KOPT-K1 (cell line): Measurements from ENCODE around the gene EEIG2.
"Not testable (repeated sequence)": the region's sequence is repeated elsewhere in the genome, so short reads cannot be mapped to it uniquely, and the experiment has no call there.

ENCODE experiments used
- H3K27ac ChIP-seq: fragments of 200-600 bp; sonication (generic); 2 replicates; pipeline ENCODE4 v1.5.1; 2016; ENCODE audit warnings: antibody characterized with exemption, mild to moderate bottlenecking, low read depth, low read length; ENCODE audit not compliant: poor library complexity, severe bottlenecking
- H3K36me3 ChIP-seq: fragments of 200-600 bp; sonication (generic); 2 replicates; pipeline ENCODE4 v1.5.1; 2017; ENCODE audit warnings: antibody characterized with exemption, mild to moderate bottlenecking, low read length, moderate library complexity; ENCODE audit not compliant: insufficient read depth
- H3K9me3 ChIP-seq: fragments of 200-600 bp; sonication (generic); 2 replicates; pipeline ENCODE4 v1.5.1; 2017; ENCODE audit warnings: antibody characterized with exemption, low read length, mild to moderate bottlenecking; ENCODE audit not compliant: insufficient read depth, poor library complexity, severe bottlenecking

The EEIG2 gene

GRCh38 chr1:108559215-108560186 is at the start of gene EEIG2:
Gene EEIG2 (plus strand): TSS chr1:108560100. CDS start chr1:108560429, 329 bp downstream.
- H3K36me3 ChIP-seq = no peaks in the 10 kb centered on the region
- H3K27ac ChIP-seq = peak within 1 kb of the TSS; percentile 74
- H3K9me3 ChIP-seq = no peaks in the 10 kb centered on the region

GRCh38 chr1:108511764-108512163 is 48.1 kb upstream of the EEIG2 start:
- Histone ChIP-seq H3K9me3 (no peaks in the 10 kb centered on the region), H3K27ac (no peak overlapping the region), H3K36me3 (no peaks in the 10 kb centered on the region)

GRCh38 chr1:108512239-108513043 is 47.5 kb upstream of the EEIG2 start:
- Histone ChIP-seq H3K27ac (no peak overlapping the region), H3K9me3 (no peaks in the 10 kb centered on the region), H3K36me3 (no peaks in the 10 kb centered on the region)

DNA sequence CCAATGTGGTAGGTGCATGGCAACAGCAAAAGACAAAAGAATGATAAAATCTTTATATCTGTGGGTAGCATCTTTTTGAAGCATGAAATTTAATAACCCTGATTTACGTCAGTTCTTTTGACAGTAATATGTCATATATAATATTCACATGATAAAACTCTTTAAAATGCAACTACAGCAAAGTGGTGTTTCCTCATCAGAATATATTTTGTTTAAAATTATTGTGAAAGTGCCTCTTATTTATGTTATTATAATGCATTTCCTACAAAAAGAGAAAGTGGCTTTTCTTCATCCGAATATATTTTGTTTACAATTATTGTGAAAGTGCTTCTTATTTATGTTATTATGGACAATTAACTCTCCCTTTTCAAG is 46.9 kb upstream of the EEIG2 start:
- no peaks in the 10 kb centered on the region for H3K36me3 ChIP-seq
- H3K27ac ChIP-seq = no peak overlapping the region
- no peaks in the 10 kb centered on the region for H3K9me3 ChIP-seq

DNA sequence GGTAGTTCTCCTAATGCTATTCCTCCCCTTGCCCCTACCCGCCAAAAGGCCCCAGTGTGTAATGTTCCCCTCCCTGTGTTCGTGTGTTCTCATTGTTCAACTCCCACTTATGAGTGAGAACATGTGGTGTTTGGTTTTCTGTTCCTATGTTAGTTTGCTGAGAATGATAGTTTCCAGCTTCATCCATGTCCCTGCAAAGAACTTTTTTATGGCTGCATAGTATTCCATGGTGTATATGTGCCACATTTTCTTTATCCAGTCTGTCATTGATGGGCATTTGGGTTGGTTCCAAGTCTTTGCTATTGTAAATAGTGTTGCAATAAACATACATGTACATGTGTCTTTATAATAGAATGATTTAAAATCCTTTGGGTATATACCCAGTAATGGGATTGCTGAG is 46.0 kb upstream of the EEIG2 start:
- not testable (repeated sequence) for H3K9me3 ChIP-seq

DNA sequence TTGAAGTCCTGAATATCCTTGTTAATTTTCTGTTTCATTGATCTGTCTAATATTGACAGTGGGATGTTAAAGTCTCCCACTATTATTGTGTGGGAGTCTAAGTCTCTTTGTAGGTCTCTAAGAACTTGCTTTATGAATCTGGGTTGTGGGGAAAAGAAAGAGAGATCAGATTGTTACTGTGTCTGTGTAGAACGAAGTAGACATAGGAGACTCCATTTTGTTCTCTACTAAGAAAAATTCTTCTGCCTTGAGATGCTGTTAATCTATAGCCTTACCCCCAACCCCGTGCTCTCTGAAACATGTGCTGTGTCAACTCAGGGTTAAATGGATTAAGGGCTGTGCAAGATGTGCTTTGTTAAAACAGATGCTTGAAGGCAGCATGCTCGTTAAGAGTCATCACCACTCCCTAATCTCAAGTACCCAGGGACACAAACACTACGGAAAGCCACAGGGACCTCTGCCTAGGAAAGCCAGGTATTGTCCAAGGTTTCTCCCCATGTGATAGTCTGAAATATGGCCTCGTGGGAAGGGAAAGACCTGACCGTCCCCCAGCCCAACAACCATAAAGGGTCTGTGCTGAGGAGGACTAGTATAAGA is 42.5 kb upstream of the EEIG2 start:
- not testable (repeated sequence) for H3K36me3 ChIP-seq, H3K27ac ChIP-seq, H3K9me3 ChIP-seq

More for the DNA sequence above, 46.0 kb upstream of the EEIG2 start:
- not testable (repeated sequence) for H3K36me3 ChIP-seq, H3K27ac ChIP-seq

- Histone ChIP-seq H3K9me3 (peaks cover 5% of the 10 kb centered on the region), H3K36me3 (no peaks in the 10 kb centered on the region), H3K27ac (no peak overlapping the region)
Measured at GRCh38 chr1:108521990-108522393, 37.9 kb upstream of the EEIG2 start.

DNA sequence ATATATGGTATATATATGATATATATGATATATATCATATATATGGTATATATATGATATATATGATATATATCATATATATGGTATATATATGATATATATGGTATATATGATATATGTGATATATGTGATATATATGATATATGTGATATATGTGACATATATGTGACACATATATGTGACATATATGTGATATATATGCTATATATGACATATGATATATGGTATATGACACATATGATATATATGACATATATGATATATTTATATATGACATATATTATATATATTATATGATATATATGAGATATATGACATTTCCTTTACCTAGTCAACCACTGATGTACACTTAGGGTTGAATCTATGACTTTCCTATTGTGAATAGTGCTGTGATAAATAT is 36.1 kb upstream of the EEIG2 start:
- Histone ChIP-seq H3K36me3 (no peaks in the 10 kb centered on the region), H3K27ac (no peak overlapping the region), H3K9me3 (peaks cover 5% of the 10 kb centered on the region)

GRCh38 chr1:108524676-108525075 is 35.2 kb upstream of the EEIG2 start:
- no peak overlapping the region for H3K27ac ChIP-seq
- H3K9me3 ChIP-seq = peaks cover 5% of the 10 kb centered on the region
- H3K36me3 ChIP-seq = no peaks in the 10 kb centered on the region

DNA sequence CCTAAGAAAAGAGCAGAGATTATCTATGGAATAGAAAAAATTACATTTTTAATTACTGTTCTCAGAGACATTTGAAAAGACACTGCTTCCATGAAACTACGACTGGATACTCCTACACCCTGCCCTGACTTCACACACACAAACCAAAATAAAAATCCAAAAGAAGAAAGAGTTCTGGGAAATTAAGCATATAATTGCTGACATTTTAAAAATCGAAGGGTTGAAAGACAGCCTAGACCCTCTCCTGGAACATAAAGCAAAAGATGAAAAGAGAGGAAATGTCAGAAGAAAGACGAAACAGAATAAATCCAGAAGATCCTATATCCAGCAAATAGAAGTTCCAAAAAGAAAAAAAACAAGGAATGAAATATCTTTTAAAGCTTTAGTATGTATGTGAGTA is 32.8 kb upstream of the EEIG2 start:
- Histone ChIP-seq H3K36me3 (no peaks in the 10 kb centered on the region), H3K9me3 (peaks cover 5% of the 10 kb centered on the region), H3K27ac (no peak overlapping the region)

GRCh38 chr1:108527837-108528236 is 32.1 kb upstream of the EEIG2 start:
- Histone ChIP-seq H3K27ac (no peak overlapping the region), H3K9me3 (peaks cover 5% of the 10 kb centered on the region), H3K36me3 (no peaks in the 10 kb centered on the region)

- Histone ChIP-seq H3K9me3 (peaks cover 7% of the 10 kb centered on the region), H3K27ac (no peak overlapping the region), H3K36me3 (no peaks in the 10 kb centered on the region)
Measured at GRCh38 chr1:108531444-108531843, 28.5 kb upstream of the EEIG2 start.

- peaks cover 7% of the 10 kb centered on the region for H3K9me3 ChIP-seq
- H3K36me3 ChIP-seq = no peaks in the 10 kb centered on the region
- H3K27ac ChIP-seq = no peak overlapping the region
Measured at GRCh38 chr1:108532730-108533129, 27.2 kb upstream of the EEIG2 start.

- Histone ChIP-seq H3K27ac (peak overlapping the region; percentile 46), H3K36me3 (no peaks in the 10 kb centered on the region), H3K9me3 (peaks cover 7% of the 10 kb centered on the region)
Measured at GRCh38 chr1:108533351-108534083, 26.4 kb upstream of the EEIG2 start.
